Panc1 (cell line): ENCODE results near the gene ZNF552. TPM values are rescaled to one million over a fixed set of nuclear protein-coding genes. Genes with fewer than 3 reads are reported as not detected.
"Not testable (repeated sequence)": the region's sequence is repeated elsewhere in the genome, so short reads cannot be mapped to it uniquely, and the experiment has no call there.

ENCODE experiments used
- ATAC-seq: fragments of 200-7000 bp; cut with Tn5 transposase; 2 replicates; pipeline ENCODE4 v1.9.1; 2020; ENCODE audit warnings: mild to moderate bottlenecking, moderate library complexity
- BruUV-seq: library from RNA; stranded (reverse); fragments of 400-500 nt; replicated peaks from 2 replicates; lab custom pipeline; 2021; lab: Mats Ljungman, UMichigan
- CTCF ChIA-PET: fragments of 300-600 bp; sonication (Branson Sonifier 250); formaldehyde crosslinking; loops from one replicate; lab custom pipeline; 2022; ENCODE audit warnings: antibody characterized with exemption; lab: Charles Lee
- POLR2A ChIA-PET: fragments of 300-600 bp; sonication (Branson Sonifier 250); formaldehyde crosslinking; loops from one replicate; lab custom pipeline; 2022; ENCODE audit warnings: antibody characterized with exemption; lab: Charles Lee
- DNase-seq: peaks from one replicate; pipeline ENCODE4 v3.0.0-alpha.2; 2010; ENCODE audit warnings: low read depth, low spot score
- H3K27ac ChIP-seq: 2 replicates; pipeline ENCODE4 v1.5.1; 2011; ENCODE audit warnings: mild to moderate bottlenecking, low read length, inconsistent platforms
- H3K27me3 ChIP-seq: fragments of 200-500 bp; sonication (Bioruptor generic); 2 replicates; pipeline ENCODE4 v1.6.0; 2014; ENCODE audit warnings: low read length, inconsistent platforms; ENCODE audit not compliant: control insufficient read depth, insufficient read depth
- H3K36me3 ChIP-seq: fragments of 200-500 bp; sonication (Bioruptor generic); 2 replicates; pipeline ENCODE4 v1.5.1; 2014; ENCODE audit warnings: inconsistent platforms, mild to moderate bottlenecking, low read length, moderate library complexity; ENCODE audit not compliant: control insufficient read depth, insufficient read depth
- H3K4me1 ChIP-seq: 2 replicates; pipeline ENCODE4 v1.5.1; 2011; ENCODE audit warnings: inconsistent platforms, mild to moderate bottlenecking, low read length, moderate library complexity; ENCODE audit not compliant: control insufficient read depth, insufficient read depth
- H3K4me3 ChIP-seq, 2 experiments: 2 replicates each; pipeline ENCODE4 v1.5.1; 2011 to 2012; ENCODE audit warnings: low read depth in 2 of 2, low read length in 2 of 2, mild to moderate bottlenecking in 2 of 2, inconsistent platforms in 1 of 2, moderate library complexity in 1 of 2
- H3K9me3 ChIP-seq: fragments of 200-500 bp; sonication (Bioruptor generic); 2 replicates; pipeline ENCODE4 v1.5.1; 2014; ENCODE audit warnings: low read depth, mild to moderate bottlenecking, inconsistent platforms, low read length, moderate library complexity; ENCODE audit not compliant: control insufficient read depth, insufficient read depth
- POLR2AphosphoS5 ChIP-seq: IDR thresholded peaks from 2 replicates; pipeline ENCODE4 v1.6.1; 2012; ENCODE audit warnings: mild to moderate bottlenecking, low read depth, low read length, moderate library complexity
- SIN3A ChIP-seq: IDR thresholded peaks from 2 replicates; pipeline ENCODE4 v1.6.1; 2012; ENCODE audit warnings: low read depth, mild to moderate bottlenecking, low read length, moderate library complexity, borderline replicate concordance; ENCODE audit not compliant: insufficient read depth
- TCF7L2 ChIP-seq: IDR thresholded peaks from 2 replicates; pipeline ENCODE4 v1.6.1; 2011; ENCODE audit warnings: mild to moderate bottlenecking, low read depth, low read length, inconsistent platforms
- in situ Hi-C: cut with HindIII; loops from 2 replicates; pipeline ENCODE4 v1.10.0; 2016; ENCODE audit warnings: low sequenced_read_pairs, low pct_unique_long_range_greater_than_20kb
- intact Hi-C: fragments of 100-400 bp; cut with micrococcal nuclease; formaldehyde crosslinking; loops from one replicate; pipeline ENCODE4 v1.10.0; 2022; ENCODE audit not compliant: unreplicated experiment
- total RNA-seq: library from RNA; stranded (reverse); gene quantifications from one replicate; pipeline ENCODE4 v1.2.1, GENCODE V29; 2021; ENCODE audit not compliant: unreplicated experiment
- TF ChIP-seq, protein P1 (sequence below): fragments of 450-650 bp; IDR thresholded peaks from 2 replicates; pipeline ENCODE4 v1.5.1; 2017; ENCODE audit warnings: mild to moderate bottlenecking
- TF ChIP-seq, protein P2 (sequence below), 2 experiments: IDR thresholded peaks; 2 replicates each; pipeline ENCODE4 v1.6.1; 2011 to 2012; ENCODE audit warnings: low read depth in 2 of 2, control low read depth in 1 of 2, low read length in 1 of 2, mild to moderate bottlenecking in 1 of 2, moderate library complexity in 1 of 2; ENCODE audit not compliant: insufficient read depth in 1 of 2

ZNF552 gene
- total RNA-seq, 1 experiment from 2014 or later: 7.5 TPM

DNA sequence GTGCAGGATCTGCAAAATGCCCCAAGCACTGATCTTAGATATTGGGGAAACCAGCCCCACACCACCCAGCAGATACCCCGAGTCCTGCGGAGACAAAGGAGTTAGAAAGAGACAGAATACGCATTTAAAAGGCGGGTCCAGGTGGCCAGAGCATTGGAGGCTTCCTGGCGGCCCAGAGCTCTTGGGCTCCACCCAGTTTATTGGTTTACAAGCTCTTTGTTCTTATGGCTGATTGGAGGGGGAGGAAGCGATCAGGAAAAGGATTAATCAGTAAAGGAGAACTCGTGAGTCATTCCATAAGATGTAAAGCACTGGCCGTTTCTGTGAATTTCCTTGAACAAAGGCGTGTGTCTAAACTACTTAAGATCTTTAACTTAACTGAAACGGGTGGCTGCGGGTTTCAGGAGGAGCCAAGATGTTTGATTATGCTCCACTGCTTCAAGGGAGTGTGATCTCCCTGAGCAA, 35.9 kb upstream of the ZNF552 start:
- BruUV-seq: no TSS peak

DNA sequence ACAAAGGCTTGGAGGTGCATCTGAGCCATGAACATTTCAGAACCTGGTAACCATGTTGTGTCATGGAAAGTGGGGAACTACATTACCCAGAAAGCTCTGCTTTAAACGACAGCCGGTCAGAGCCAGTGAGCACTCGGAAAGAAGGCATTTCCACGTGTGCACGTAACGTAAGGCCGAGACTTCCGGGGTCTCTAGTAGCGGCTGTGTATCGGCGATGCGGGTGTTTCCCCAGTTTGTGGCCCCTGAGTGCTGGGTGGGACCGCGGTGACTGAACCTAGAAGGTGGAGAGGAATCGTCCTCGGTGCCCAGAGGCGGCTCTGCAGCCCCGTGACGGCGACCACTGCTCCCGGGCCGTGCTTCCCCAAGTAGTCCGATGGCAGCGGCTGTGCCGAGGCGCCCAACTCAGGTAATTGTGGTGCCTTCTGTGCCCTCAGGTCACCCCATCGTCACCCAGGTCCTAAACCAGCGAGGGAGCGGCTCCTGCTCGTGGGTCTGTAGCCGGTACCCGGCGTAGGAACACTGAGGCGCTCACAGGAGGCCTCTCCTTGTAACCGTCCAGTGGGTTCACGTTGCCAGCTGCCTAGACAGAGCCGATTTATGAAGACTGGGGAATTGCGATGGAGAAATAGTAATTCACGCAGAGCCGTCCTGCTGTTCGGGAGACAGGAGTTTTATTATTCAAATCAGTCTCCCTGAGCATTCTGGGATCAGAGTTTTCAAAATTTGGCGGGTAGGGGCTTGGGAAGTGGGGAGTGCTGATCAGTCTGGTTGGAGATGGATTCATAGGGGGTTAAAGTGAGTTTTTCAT, 35.2 kb upstream of the ZNF552 start, which contains the start of gene ZNF587:
Gene ZNF587 (plus strand): TSS at position 194 of the 808 bp plus-strand sequence. CDS start 180 bp downstream, at position 374.
- H3K9me3 ChIP-seq, H3K36me3 ChIP-seq, H3K27me3 ChIP-seq, CTCF ChIA-PET, in situ Hi-C loops, intact Hi-C loops, H3K4me1 ChIP-seq: not testable (repeated sequence)
- peak; percentile 55 for DNase-seq
- TSS peak; percentile 65 for BruUV-seq
- TF ChIP-seq SIN3A (0 out of 2 replicates have a peak, but pooled peaks have one; percentile 60), POLR2AphosphoS5 (peak; percentile 85)
- POLR2A ChIA-PET: interaction anchor here (0.5 kb wide), 1 partner anchor 38 kb away, joined by 3 read pairs; no protein-coding TSS in a partner anchor
- H3K4me3 ChIP-seq: peak within 1 kb of the TSS; percentile 73 to 82
- H3K27ac ChIP-seq: peak within 1 kb of the TSS; percentile 87
- ATAC-seq: peak; percentile 99

More for the DNA sequence above, 35.9 kb upstream of the ZNF552 start:
- in situ Hi-C loops: no loop called here
- peaks cover 5% of the 10 kb centered on the region; the same call in 1 of the 2 replicates for H3K9me3 ChIP-seq
- peak overlapping the region; percentile 87 for H3K27ac ChIP-seq
- DNase-seq (no peak), ATAC-seq (no peak)
- H3K4me3 ChIP-seq: peak overlapping the region; percentile 73 to 82
- intact Hi-C loops: no loop called here
- TF ChIP-seq, protein P1, sequence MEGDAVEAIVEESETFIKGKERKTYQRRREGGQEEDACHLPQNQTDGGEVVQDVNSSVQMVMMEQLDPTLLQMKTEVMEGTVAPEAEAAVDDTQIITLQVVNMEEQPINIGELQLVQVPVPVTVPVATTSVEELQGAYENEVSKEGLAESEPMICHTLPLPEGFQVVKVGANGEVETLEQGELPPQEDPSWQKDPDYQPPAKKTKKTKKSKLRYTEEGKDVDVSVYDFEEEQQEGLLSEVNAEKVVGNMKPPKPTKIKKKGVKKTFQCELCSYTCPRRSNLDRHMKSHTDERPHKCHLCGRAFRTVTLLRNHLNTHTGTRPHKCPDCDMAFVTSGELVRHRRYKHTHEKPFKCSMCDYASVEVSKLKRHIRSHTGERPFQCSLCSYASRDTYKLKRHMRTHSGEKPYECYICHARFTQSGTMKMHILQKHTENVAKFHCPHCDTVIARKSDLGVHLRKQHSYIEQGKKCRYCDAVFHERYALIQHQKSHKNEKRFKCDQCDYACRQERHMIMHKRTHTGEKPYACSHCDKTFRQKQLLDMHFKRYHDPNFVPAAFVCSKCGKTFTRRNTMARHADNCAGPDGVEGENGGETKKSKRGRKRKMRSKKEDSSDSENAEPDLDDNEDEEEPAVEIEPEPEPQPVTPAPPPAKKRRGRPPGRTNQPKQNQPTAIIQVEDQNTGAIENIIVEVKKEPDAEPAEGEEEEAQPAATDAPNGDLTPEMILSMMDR: no peak
- no peak for TF ChIP-seq SIN3A
- no peak for TF ChIP-seq TCF7L2
- TF ChIP-seq, protein P2, sequence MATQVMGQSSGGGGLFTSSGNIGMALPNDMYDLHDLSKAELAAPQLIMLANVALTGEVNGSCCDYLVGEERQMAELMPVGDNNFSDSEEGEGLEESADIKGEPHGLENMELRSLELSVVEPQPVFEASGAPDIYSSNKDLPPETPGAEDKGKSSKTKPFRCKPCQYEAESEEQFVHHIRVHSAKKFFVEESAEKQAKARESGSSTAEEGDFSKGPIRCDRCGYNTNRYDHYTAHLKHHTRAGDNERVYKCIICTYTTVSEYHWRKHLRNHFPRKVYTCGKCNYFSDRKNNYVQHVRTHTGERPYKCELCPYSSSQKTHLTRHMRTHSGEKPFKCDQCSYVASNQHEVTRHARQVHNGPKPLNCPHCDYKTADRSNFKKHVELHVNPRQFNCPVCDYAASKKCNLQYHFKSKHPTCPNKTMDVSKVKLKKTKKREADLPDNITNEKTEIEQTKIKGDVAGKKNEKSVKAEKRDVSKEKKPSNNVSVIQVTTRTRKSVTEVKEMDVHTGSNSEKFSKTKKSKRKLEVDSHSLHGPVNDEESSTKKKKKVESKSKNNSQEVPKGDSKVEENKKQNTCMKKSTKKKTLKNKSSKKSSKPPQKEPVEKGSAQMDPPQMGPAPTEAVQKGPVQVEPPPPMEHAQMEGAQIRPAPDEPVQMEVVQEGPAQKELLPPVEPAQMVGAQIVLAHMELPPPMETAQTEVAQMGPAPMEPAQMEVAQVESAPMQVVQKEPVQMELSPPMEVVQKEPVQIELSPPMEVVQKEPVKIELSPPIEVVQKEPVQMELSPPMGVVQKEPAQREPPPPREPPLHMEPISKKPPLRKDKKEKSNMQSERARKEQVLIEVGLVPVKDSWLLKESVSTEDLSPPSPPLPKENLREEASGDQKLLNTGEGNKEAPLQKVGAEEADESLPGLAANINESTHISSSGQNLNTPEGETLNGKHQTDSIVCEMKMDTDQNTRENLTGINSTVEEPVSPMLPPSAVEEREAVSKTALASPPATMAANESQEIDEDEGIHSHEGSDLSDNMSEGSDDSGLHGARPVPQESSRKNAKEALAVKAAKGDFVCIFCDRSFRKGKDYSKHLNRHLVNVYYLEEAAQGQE (IDR thresholded peaks at IDR 0.05; ENCODE audit: insufficient read depth in 1 of 2, low read depth in 2 of 2, low read length in 1 of 2): no peak
- no peak for TF ChIP-seq POLR2AphosphoS5
- POLR2A ChIA-PET: no interaction called here
- no peaks in the 10 kb centered on the region for H3K27me3 ChIP-seq
- CTCF ChIA-PET: no interaction called here
- 0 out of 2 replicates have a peak, but pooled peaks cover 3% of the 10 kb centered on the region for H3K4me1 ChIP-seq
- H3K36me3 ChIP-seq: no peaks in the 10 kb centered on the region

DNA sequence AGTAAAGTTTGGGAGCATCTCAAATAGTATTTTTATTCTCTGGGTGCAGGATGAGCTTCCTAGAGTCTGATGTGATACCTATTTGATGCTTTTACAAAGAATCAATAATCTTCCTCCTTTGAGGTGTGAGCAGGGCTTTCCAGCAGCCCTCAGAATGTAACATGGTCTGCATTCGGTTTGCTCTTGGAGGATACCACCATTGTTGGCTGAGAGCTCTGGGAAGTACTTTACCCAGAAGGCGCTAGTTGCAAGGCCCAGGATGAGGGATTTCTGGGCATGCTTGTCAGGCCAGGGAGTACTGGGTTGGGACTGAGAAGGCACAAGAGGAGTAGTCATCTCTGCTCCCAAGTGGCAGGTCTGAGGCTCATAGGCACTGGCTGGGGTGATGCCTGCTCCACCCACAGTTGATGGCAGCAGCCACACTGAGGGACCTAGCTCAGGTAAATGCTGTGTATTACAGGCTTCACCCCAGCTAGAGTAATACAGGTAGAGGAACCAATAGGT, 34.5 kb upstream of the ZNF552 start:
- peak overlapping the region; percentile 73 to 82 for H3K4me3 ChIP-seq
- CTCF ChIA-PET, intact Hi-C loops, DNase-seq, H3K27ac ChIP-seq, H3K4me1 ChIP-seq, in situ Hi-C loops, H3K36me3 ChIP-seq, H3K9me3 ChIP-seq, H3K27me3 ChIP-seq, BruUV-seq: not testable (repeated sequence)
- peak; percentile 78 for ATAC-seq
- POLR2A ChIA-PET: interaction anchor here (0.5 to 0.7 kb wide), 2 partner anchors 37 to 288 kb away, joined by 3 to 5 read pairs; no protein-coding TSS in a partner anchor

DNA sequence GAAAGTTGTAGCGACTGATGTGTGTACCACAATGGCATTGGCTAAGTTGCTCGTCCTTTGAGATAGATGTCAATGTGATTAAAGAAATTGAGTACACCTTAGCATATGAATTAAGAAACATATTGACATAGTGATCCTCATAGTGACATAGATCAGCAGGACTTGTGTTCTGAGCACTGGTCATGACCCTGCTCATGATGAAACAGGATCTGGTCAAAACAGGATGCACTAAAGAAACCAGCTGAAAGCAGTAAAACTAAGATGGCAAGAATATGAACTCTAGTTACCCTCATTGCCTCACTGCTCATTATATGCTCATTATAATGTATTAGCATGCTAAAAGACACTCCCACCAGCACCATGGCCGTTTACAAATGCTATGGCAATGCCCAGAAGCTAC, 32.5 kb upstream of the ZNF552 start:
- H3K9me3 ChIP-seq, H3K27ac ChIP-seq, CTCF ChIA-PET, BruUV-seq, in situ Hi-C loops, ATAC-seq, intact Hi-C loops, H3K4me1 ChIP-seq, H3K27me3 ChIP-seq, DNase-seq, H3K36me3 ChIP-seq, H3K4me3 ChIP-seq: not testable (repeated sequence)
- POLR2A ChIA-PET: interaction anchor here (0.7 kb wide), 2 partner anchors 34 to 671 kb away, joined by 3 to 4 read pairs; no protein-coding TSS in a partner anchor
